Keratinocyte (primary cell): ENCODE results near the gene RPUSD4. TPM values are rescaled to one million over a fixed set of nuclear protein-coding genes. Genes with fewer than 3 reads are reported as not detected.

ENCODE experiments used
- DNase-seq: peaks from one replicate; pipeline ENCODE4 v3.0.0-alpha.2; 2011; ENCODE audit warnings: low read depth, missing footprints, low spot score
- FAIRE-seq: peaks from 2 replicates; lab custom pipeline; 2011; peaks lifted over from hg19 to GRCh38; lab: Jason Lieb, UNC
- H2AFZ ChIP-seq: 2 replicates; pipeline ENCODE4 v1.6.0; 2012; ENCODE audit warnings: low read length, control low read depth, inconsistent platforms; ENCODE audit not compliant: control insufficient read depth
- H3K27ac ChIP-seq: 2 replicates; pipeline ENCODE4 v1.5.1; 2011; ENCODE audit warnings: low read length; ENCODE audit not compliant: control insufficient read depth, insufficient read depth
- H3K27me3 ChIP-seq: 3 replicates; pipeline ENCODE4 v1.6.0; 2011; ENCODE audit warnings: low read length; ENCODE audit not compliant: control insufficient read depth, insufficient read depth; ENCODE audit errors: extremely low read depth
- H3K36me3 ChIP-seq, 2 experiments: 2 replicates in 1 of 2; 3 replicates in 1 of 2; pipeline ENCODE4 v1.5.1; 2011; ENCODE audit warnings: low read length in 2 of 2, mild to moderate bottlenecking in 1 of 2; ENCODE audit not compliant: control insufficient read depth in 2 of 2, insufficient read depth in 2 of 2; ENCODE audit errors: extremely low read depth in 1 of 2
- H3K4me1 ChIP-seq: 3 replicates; pipeline ENCODE4 v1.5.1; 2011; ENCODE audit warnings: low read length; ENCODE audit not compliant: control insufficient read depth, insufficient read depth; ENCODE audit errors: extremely low read depth
- H3K4me2 ChIP-seq: 3 replicates; pipeline ENCODE4 v1.6.0; 2011; ENCODE audit warnings: low read depth, low read length; ENCODE audit not compliant: control insufficient read depth, insufficient read depth; ENCODE audit errors: extremely low read depth
- H3K4me3 ChIP-seq, 3 experiments: fragments of 200-600 bp in 1 of 3; sonication (generic) in 1 of 3; 2 replicates in 2 of 3; 3 replicates in 1 of 3; pipeline ENCODE4 v1.5.1; 2011 to 2016; ENCODE audit warnings: low read length in 3 of 3, mild to moderate bottlenecking in 3 of 3, control low read depth in 2 of 3, inconsistent platforms in 1 of 3, low read depth in 1 of 3, mixed read lengths in 1 of 3, mixed run types in 1 of 3, moderate library complexity in 1 of 3; ENCODE audit not compliant: control insufficient read depth in 2 of 3, insufficient read depth in 2 of 3; ENCODE audit errors: extremely low read depth in 1 of 3
- H3K79me2 ChIP-seq: 2 replicates; pipeline ENCODE4 v1.6.0; 2012; ENCODE audit warnings: low read length; ENCODE audit not compliant: control insufficient read depth, insufficient read depth
- H3K9ac ChIP-seq: 3 replicates; pipeline ENCODE4 v1.6.0; 2011; ENCODE audit warnings: low read length; ENCODE audit not compliant: control insufficient read depth, insufficient read depth; ENCODE audit errors: extremely low read depth
- H3K9me1 ChIP-seq: 3 replicates; pipeline ENCODE4 v1.6.0; 2011; ENCODE audit warnings: low read length; ENCODE audit not compliant: control insufficient read depth, insufficient read depth; ENCODE audit errors: extremely low read depth
- H3K9me3 ChIP-seq: 2 replicates; pipeline ENCODE4 v1.5.1; 2012; ENCODE audit warnings: low read depth, low read length; ENCODE audit not compliant: control insufficient read depth
- H4K20me1 ChIP-seq: 3 replicates; pipeline ENCODE4 v1.6.0; 2011; ENCODE audit warnings: low read length; ENCODE audit not compliant: control insufficient read depth, insufficient read depth; ENCODE audit errors: extremely low read depth
- EZH2 ChIP-seq: IDR thresholded peaks from one replicate; pipeline ENCODE4 v1.6.1; 2012; ENCODE audit warnings: inconsistent platforms, mild to moderate bottlenecking, low read length, moderate library complexity
- dilution Hi-C: fragments of 300-500 bp; cut with MboI; formaldehyde crosslinking; loops from one replicate; pipeline ENCODE4 v1.7.0; 2020; ENCODE audit warnings: low sequenced_read_pairs; ENCODE audit not compliant: extremely low pct_ligation_motif_present
- polyA plus RNA-seq, 5 experiments: library from polyadenylated mRNA; depleted of rRNA in 3 of 5; stranded (reverse) in 3 of 5; stranded (forward) in 1 of 5; unstranded in 1 of 5; fragments of >200 nt; gene quantifications; 1 replicate in 1 of 5; 2 replicates in 3 of 5; 3 replicates in 1 of 5; pipeline versions ENCODE4 v1.2.1 to v1.2.3, GENCODE V29; 2011 to 2012; ENCODE audit warnings: missing spikeins in 2 of 5, low read depth in 1 of 5, low replicate concordance in 1 of 5
- TF ChIP-seq, protein P1 (sequence below), 3 experiments: IDR thresholded peaks in 1 of 3; conservative IDR thresholded peaks in 1 of 3; optimal IDR thresholded peaks in 1 of 3; 2 replicates in 2 of 3; 3 replicates in 1 of 3; pipeline versions ENCODE3 to v1.5.1; 2011; ENCODE audit warnings: low read length in 3 of 3, mild to moderate bottlenecking in 3 of 3, moderate library complexity in 2 of 3, control low read depth in 1 of 3, inconsistent platforms in 1 of 3; ENCODE audit not compliant: insufficient read depth in 2 of 3; ENCODE audit errors: extremely low read depth in 1 of 3

RPUSD4 gene
- polyA plus RNA-seq, 1 donor (not counting 4 experiments of a cell fraction or from before 2014, with no cell fraction given) = 23.8 TPM

DNA sequence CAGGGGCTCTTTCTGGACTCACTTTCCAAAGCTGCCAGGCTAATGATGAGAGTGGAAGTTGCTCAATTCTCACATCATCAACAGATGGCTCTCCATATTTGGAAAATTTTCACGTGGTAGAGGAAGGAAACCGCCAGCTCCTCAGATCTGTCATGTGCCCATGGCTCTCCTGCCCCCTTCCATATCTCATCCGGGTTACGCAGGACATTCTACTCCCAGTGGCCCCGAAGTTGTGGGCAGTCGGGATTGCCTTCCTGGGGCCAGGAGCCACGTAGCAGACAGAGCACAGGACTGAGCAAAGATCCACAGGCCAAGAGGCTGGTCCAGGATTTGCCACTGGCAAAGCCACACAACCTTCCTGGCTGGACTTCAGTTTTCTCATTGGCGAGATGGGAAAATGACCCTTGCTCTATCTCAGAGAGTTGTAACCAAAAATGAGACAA, 38.8 kb downstream of the RPUSD4 start:
- Histone ChIP-seq H4K20me1 (no peaks in the 10 kb centered on the region), H3K9me3 (no peaks in the 10 kb centered on the region), H3K9me1 (no peaks in the 10 kb centered on the region), H3K36me3 (no peaks in the 10 kb centered on the region), H3K27me3 (no peaks in the 10 kb centered on the region), H3K4me2 (no peak overlapping the region), H3K79me2 (no peaks in the 10 kb centered on the region), H3K27ac (no peak overlapping the region), H3K4me1 (peaks cover 6% of the 10 kb centered on the region), H3K4me3 (no peak overlapping the region), H3K9ac (no peak overlapping the region), H2AFZ (no peak overlapping the region)
- dilution Hi-C loops = no loop called here
- FAIRE-seq (no peak), DNase-seq (no peak)
- no peak for TF ChIP-seq EZH2
- TF ChIP-seq, protein P1, sequence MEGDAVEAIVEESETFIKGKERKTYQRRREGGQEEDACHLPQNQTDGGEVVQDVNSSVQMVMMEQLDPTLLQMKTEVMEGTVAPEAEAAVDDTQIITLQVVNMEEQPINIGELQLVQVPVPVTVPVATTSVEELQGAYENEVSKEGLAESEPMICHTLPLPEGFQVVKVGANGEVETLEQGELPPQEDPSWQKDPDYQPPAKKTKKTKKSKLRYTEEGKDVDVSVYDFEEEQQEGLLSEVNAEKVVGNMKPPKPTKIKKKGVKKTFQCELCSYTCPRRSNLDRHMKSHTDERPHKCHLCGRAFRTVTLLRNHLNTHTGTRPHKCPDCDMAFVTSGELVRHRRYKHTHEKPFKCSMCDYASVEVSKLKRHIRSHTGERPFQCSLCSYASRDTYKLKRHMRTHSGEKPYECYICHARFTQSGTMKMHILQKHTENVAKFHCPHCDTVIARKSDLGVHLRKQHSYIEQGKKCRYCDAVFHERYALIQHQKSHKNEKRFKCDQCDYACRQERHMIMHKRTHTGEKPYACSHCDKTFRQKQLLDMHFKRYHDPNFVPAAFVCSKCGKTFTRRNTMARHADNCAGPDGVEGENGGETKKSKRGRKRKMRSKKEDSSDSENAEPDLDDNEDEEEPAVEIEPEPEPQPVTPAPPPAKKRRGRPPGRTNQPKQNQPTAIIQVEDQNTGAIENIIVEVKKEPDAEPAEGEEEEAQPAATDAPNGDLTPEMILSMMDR (optimal IDR thresholded peaks at IDR 0.05 in 1 of 3, IDR thresholded peaks at IDR 0.05 in 1 of 3, conservative IDR thresholded peaks at IDR 0.05 in 1 of 3; ENCODE audit: extremely low read depth in 1 of 3, insufficient read depth in 2 of 3, low read length in 3 of 3) = no peak

GRCh38 chr11:126169291-126169690, 42.2 kb downstream of the RPUSD4 start:
- Histone ChIP-seq H3K27ac (no peak overlapping the region), H3K4me2 (no peak overlapping the region), H3K79me2 (no peaks in the 10 kb centered on the region), H3K9me3 (no peaks in the 10 kb centered on the region), H3K9me1 (no peaks in the 10 kb centered on the region), H3K4me3 (no peak overlapping the region), H3K9ac (no peak overlapping the region), H4K20me1 (no peaks in the 10 kb centered on the region), H2AFZ (no peak overlapping the region), H3K4me1 (no peaks in the 10 kb centered on the region), H3K36me3 (no peaks in the 10 kb centered on the region), H3K27me3 (no peaks in the 10 kb centered on the region)
- DNase-seq = no peak
- TF ChIP-seq, protein P1 (optimal IDR thresholded peaks at IDR 0.05 in 1 of 3, IDR thresholded peaks at IDR 0.05 in 1 of 3, conservative IDR thresholded peaks at IDR 0.05 in 1 of 3; ENCODE audit: extremely low read depth in 1 of 3, insufficient read depth in 2 of 3, low read length in 3 of 3) = no peak
- TF ChIP-seq EZH2 = no peak
- dilution Hi-C loops = no loop called here
- no peak for FAIRE-seq
